GM23338 (cell line): ENCODE data around the gene KRTAP10-12.

Experiments
- CREB1 ChIP-seq: fragments of 250-450 bp; sonication (Bioruptor Pico); IDR thresholded peaks from 2 replicates; pipeline ENCODE4 v1.5.0; 2020; ENCODE audit warnings: low read depth, mild to moderate bottlenecking, moderate library complexity
- CTCF ChIP-seq, 2 experiments: fragments of 200-600 bp in 1 of 2; sonication (generic) in 1 of 2; conservative IDR thresholded peaks; 2 replicates each; pipeline versions ENCODE4 v1.5.1 to v1.6.1; 2016 to 2017; ENCODE audit warnings: antibody characterized with exemption in 2 of 2, low read depth in 2 of 2, mild to moderate bottlenecking in 2 of 2, moderate library complexity in 1 of 2
- ETS1 ChIP-seq: IDR thresholded peaks from 2 replicates; pipeline ENCODE4 v1.6.1; 2016; ENCODE audit warnings: antibody characterized with exemption
- EZH2 ChIP-seq: fragments of 200-600 bp; sonication (generic); IDR thresholded peaks from one replicate; pipeline ENCODE4 v1.8.0; 2017; ENCODE audit warnings: antibody characterized with exemption, mild to moderate bottlenecking, low read depth; ENCODE audit not compliant: unreplicated experiment
- EZH2phosphoT487 ChIP-seq: fragments of 200-600 bp; sonication (generic); IDR thresholded peaks from one replicate; pipeline ENCODE4 v1.8.1; 2018; ENCODE audit warnings: antibody characterized with exemption; ENCODE audit not compliant: unreplicated experiment
- JUNB ChIP-seq: IDR thresholded peaks from one replicate; pipeline ENCODE4 v1.6.1; 2016; ENCODE audit warnings: antibody characterized with exemption; ENCODE audit not compliant: unreplicated experiment
- NANOG ChIP-seq: IDR thresholded peaks from 2 replicates; pipeline ENCODE4 v1.6.1; 2016; ENCODE audit warnings: antibody characterized with exemption, borderline replicate concordance
- POLR2AphosphoS5 ChIP-seq: IDR thresholded peaks from 2 replicates; pipeline ENCODE4 v1.6.1; 2016; ENCODE audit warnings: antibody characterized with exemption, low read depth
- REST ChIP-seq: IDR thresholded peaks from one replicate; pipeline ENCODE4 v1.6.1; 2018; ENCODE audit warnings: antibody characterized with exemption; ENCODE audit not compliant: unreplicated experiment
- STAT1 ChIP-seq: IDR thresholded peaks from one replicate; pipeline ENCODE4 v1.6.1; 2016; ENCODE audit warnings: antibody characterized with exemption; ENCODE audit not compliant: unreplicated experiment
- ZNF114 ChIP-seq: fragments of 250-450 bp; sonication (Bioruptor Pico); IDR thresholded peaks from 2 replicates; pipeline ENCODE4 v1.5.0; 2020; ENCODE audit warnings: mild to moderate bottlenecking, moderate library complexity
- ZNF331 ChIP-seq: fragments of 250-450 bp; sonication (Bioruptor Pico); IDR thresholded peaks from 2 replicates; pipeline ENCODE4 v1.5.0; 2020; ENCODE audit warnings: low read depth, mild to moderate bottlenecking, moderate library complexity
- TF ChIP-seq, protein P1 (sequence below): fragments of 250-450 bp; sonication (Bioruptor Pico); IDR thresholded peaks from 2 replicates; pipeline ENCODE4 v1.5.0; 2020; ENCODE audit warnings: mild to moderate bottlenecking, moderate library complexity

DNA sequence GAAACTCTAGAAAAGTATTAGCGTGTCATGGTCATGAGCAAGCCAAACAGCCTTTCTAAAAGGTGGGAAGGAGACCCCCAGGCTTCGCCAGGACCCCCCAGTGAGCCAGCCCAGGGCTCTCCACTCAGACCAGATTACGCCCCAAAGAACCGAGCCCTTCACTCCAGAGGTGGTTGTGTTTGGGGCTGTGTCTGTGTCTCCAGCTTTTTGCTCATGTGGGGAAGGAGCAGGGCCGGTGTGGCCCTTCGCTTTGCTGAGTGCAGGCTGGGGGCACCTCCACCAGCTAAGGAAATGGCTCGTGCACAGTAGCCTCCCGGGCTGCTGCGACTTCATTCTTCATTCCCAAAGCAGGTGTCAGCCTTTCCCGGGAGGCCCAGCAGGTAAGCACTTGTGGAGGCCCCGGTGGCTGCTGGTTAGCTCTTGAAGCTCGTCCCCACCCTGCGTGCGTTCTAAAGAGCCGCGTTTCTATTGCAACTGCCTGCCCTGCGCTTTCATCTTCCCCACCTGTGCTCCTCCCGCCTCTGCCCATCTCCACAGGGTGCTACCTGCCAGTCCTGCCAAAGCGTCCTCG lies 13.9 kb downstream of the KRTAP10-12 start:
- TF ChIP-seq CTCF (conservative IDR thresholded peaks at IDR 0.05; ENCODE audit: low read depth in 2 of 2): no peak
- TF ChIP-seq REST: no peak
- no peak for TF ChIP-seq EZH2
- TF ChIP-seq POLR2AphosphoS5: no peak
- TF ChIP-seq JUNB: no peak
- TF ChIP-seq CREB1 (CRISPR knock-in tag): no peak
- no peak for TF ChIP-seq EZH2phosphoT487
- TF ChIP-seq ETS1: no peak
- TF ChIP-seq ZNF331 (CRISPR knock-in tag): no peak
- no peak for TF ChIP-seq NANOG
- TF ChIP-seq, protein P1, sequence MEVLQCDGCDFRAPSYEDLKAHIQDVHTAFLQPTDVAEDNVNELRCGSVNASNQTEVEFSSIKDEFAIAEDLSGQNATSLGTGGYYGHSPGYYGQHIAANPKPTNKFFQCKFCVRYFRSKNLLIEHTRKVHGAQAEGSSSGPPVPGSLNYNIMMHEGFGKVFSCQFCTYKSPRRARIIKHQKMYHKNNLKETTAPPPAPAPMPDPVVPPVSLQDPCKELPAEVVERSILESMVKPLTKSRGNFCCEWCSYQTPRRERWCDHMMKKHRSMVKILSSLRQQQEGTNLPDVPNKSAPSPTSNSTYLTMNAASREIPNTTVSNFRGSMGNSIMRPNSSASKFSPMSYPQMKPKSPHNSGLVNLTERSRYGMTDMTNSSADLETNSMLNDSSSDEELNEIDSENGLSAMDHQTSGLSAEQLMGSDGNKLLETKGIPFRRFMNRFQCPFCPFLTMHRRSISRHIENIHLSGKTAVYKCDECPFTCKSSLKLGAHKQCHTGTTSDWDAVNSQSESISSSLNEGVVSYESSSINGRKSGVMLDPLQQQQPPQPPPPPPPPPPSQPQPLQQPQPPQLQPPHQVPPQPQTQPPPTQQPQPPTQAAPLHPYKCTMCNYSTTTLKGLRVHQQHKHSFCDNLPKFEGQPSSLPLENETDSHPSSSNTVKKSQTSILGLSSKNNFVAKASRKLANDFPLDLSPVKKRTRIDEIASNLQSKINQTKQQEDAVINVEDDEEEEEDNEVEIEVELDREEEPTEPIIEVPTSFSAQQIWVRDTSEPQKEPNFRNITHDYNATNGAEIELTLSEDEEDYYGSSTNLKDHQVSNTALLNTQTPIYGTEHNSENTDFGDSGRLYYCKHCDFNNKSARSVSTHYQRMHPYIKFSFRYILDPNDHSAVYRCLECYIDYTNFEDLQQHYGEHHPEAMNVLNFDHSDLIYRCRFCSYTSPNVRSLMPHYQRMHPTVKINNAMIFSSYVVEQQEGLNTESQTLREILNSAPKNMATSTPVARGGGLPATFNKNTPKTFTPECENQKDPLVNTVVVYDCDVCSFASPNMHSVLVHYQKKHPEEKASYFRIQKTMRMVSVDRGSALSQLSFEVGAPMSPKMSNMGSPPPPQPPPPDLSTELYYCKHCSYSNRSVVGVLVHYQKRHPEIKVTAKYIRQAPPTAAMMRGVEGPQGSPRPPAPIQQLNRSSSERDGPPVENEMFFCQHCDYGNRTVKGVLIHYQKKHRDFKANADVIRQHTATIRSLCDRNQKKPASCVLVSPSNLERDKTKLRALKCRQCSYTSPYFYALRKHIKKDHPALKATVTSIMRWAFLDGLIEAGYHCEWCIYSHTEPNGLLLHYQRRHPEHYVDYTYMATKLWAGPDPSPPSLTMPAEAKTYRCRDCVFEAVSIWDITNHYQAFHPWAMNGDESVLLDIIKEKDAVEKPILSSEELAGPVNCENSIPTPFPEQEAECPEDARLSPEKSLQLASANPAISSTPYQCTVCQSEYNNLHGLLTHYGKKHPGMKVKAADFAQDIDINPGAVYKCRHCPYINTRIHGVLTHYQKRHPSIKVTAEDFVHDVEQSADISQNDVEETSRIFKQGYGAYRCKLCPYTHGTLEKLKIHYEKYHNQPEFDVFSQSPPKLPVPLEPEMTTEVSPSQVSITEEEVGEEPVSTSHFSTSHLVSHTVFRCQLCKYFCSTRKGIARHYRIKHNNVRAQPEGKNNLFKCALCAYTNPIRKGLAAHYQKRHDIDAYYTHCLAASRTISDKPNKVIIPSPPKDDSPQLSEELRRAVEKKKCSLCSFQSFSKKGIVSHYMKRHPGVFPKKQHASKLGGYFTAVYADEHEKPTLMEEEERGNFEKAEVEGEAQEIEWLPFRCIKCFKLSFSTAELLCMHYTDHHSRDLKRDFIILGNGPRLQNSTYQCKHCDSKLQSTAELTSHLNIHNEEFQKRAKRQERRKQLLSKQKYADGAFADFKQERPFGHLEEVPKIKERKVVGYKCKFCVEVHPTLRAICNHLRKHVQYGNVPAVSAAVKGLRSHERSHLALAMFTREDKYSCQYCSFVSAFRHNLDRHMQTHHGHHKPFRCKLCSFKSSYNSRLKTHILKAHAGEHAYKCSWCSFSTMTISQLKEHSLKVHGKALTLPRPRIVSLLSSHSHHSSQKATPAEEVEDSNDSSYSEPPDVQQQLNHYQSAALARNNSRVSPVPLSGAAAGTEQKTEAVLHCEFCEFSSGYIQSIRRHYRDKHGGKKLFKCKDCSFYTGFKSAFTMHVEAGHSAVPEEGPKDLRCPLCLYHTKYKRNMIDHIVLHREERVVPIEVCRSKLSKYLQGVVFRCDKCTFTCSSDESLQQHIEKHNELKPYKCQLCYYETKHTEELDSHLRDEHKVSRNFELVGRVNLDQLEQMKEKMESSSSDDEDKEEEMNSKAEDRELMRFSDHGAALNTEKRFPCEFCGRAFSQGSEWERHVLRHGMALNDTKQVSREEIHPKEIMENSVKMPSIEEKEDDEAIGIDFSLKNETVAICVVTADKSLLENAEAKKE (CRISPR knock-in tag): no peak
- TF ChIP-seq ZNF114 (CRISPR knock-in tag): no peak
- TF ChIP-seq STAT1: no peak
